ENCODE measurements around the gene AFF2.
"Not testable (repeated sequence)": the region's sequence is repeated elsewhere in the genome, so short reads cannot be mapped to it uniquely, and the experiment has no call there.

Gene AFF2

GRCh38 chrX:148649145-148649795 lies 148.9 kb downstream of the AFF2 start:
- DNase-seq, result no peak

DNA sequence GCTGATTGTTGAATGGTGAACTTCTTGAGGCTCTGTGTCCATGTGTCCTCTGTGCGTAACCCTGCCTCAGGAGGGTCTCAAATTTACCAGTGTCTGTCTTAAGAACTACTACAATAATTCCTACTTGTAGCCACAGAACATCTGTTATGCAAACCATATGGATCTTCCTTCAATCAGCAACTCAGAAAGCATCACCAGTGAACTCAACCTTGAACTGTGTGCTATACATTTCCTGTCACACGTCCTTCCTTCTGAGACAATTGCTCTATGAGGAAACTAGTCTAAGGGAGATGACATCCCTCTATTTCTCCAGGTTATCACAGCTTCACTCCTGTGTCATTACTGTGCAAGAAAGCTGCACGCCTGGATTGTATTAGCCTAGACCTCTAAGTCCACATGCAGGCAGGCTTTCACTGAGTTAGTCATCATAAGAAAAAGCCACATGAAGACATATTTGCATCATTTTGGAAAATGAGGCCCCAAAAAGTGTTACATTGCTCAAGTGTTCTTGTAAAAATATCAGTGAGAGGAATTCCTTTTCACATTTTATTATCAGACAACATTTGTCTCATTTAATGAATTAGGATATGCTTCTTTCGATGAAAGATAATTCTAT lies 157.8 kb downstream of the AFF2 start:
- DNase-seq, result no peak

- no peak for DNase-seq
Observed at GRCh38 chrX:148659481-148659880, 159.1 kb downstream of the AFF2 start.

GRCh38 chrX:148661035-148661434 lies 160.6 kb downstream of the AFF2 start:
- no peak for DNase-seq

DNA sequence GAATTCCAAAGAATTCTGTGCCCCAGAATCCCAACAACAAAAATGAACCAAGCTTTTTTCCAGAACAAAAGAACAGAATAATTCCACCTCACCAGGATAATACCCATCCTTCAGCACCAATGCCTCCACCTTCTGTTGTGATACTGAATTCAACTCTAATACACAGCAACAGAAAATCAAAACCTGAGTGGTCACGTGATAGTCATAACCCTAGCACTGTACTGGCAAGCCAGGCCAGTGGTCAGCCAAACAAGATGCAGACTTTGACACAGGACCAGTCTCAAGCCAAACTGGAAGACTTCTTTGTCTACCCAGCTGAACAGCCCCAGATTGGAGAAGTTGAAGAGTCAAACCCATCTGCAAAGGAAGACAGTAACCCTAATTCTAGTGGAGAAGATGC lies 161.6 kb downstream of the AFF2 start:
- no peak for DNase-seq

DNA sequence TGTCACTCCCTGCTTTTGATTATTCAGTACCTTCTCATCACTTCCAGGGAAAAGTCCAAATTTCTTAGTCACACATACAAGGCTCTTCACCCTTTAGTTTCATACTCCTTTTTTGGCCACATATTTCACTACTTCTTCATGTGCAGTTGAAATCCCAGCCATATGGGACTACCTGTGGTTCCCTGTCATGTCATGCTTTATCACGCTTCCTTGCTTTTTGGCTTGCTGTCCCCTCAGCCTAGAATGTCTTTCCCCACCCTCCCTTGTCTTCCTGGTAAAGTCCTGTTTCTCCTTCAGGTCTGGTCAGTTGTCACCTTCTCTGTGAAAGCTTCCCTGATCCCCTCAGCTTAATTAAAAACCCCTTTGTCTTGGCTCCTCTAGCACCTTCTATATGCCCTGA lies 163.8 kb downstream of the AFF2 start:
- DNase-seq, result no peak

DNA sequence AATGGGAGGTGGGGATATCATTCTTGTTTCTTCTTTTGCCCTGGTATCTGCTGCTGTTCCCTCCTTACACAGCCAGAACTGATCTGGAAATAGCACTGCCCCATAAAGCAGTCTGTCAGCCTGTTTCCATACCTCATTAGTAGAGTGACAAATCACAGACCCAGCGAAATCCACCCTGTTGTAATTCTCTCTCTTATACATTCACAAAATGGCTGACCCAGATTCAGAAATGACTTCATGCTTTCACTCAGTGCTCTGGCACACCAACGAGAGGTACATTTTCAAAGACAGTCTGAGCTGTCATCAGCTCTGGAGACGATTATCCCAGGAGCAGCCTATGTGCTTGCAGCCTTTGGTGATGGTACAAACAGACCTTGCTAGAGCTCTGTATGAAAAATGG lies 164.6 kb downstream of the AFF2 start:
- no peak for DNase-seq

GRCh38 chrX:148669175-148669574 lies 168.8 kb downstream of the AFF2 start:
- not testable (repeated sequence) for DNase-seq

- DNase-seq, result no peak
Observed at GRCh38 chrX:148670277-148670676, 169.9 kb downstream of the AFF2 start.

- DNase-seq, result no peak
Observed at GRCh38 chrX:148672517-148672916, 172.1 kb downstream of the AFF2 start.

- DNase-seq, result no peak
Observed at GRCh38 chrX:148681605-148682004, 181.2 kb downstream of the AFF2 start.

DNA sequence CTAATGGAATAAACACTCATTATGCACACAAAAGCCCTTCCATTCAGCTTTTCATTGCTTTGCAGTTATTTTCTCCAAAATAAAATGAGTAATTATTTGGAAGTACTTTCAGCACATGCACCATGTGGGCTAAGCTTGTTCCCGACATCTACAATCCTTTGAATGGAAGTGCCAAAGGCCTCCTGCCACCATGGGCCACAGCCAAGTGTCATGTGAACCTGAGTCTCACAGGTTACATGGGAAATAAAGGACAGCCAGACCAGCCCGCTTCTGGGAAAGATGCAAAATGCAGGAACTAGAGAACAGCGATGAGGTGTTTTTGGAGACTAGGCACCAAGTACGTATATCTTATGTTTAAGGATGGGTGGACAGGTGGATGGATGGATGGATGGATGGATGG lies 181.8 kb downstream of the AFF2 start:
- no peak for DNase-seq

DNA sequence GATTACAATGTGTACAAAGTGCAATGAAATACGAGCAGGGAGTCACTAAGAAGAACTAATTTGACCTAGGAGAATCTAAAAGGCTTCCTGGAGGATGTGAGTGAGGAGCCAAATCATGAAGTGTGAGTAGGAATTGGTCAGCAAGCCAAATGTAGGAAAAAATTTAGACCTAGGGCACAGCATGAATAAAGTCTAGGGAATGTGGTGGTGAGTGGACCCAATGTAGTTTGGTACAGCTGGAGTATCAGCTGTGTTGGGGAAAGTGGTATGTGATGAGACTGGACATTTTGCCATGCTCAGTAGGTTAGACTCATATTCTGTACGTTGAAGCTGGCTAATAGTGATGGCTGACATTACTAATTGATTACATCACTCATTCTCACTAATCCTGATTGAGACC lies 191.0 kb downstream of the AFF2 start:
- DNase-seq, result no peak

GRCh38 chrX:148695255-148695654 lies 194.8 kb downstream of the AFF2 start:
- DNase-seq, result no peak

DNA sequence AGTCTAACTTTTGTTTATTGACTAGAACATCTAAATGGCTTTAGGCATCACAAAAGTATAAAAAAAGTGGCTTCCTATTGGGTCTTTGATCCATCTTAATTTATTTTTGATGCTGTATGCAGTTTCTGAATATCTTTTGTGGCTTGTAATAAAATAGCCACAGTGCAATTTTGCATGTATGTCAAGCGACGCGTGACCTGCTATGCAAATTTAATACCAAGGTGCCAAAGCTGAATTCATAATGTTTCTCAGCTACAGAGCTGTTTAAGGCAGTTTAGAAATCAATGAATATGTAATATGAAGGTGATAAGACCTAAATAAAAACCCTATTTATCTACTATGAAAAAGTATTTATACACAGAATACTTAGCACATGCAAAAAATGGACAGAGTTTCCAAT lies 197.8 kb downstream of the AFF2 start:
- DNase-seq, result no peak

GRCh38 chrX:148700021-148700420 lies 199.6 kb downstream of the AFF2 start:
- no peak for DNase-seq

DNA sequence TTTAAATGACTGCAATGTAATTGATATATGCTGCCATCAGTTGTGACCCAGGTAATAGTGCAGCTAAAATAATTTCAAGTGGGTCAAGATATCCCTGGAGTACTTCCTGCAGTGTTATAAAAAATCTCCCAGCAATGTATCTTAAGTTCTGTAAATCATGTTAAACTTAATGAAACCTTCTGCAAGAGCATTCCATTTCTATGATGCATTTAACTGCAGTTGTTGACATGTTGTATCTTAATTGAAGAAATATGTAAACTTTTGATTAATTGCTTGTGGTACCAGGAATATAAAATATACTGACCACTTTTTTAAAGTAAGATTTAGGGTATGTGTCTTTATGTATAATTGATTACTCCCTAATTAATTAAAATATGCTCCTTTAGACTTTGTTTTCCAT lies 213.6 kb downstream of the AFF2 start:
- DNase-seq, result no peak

DNA sequence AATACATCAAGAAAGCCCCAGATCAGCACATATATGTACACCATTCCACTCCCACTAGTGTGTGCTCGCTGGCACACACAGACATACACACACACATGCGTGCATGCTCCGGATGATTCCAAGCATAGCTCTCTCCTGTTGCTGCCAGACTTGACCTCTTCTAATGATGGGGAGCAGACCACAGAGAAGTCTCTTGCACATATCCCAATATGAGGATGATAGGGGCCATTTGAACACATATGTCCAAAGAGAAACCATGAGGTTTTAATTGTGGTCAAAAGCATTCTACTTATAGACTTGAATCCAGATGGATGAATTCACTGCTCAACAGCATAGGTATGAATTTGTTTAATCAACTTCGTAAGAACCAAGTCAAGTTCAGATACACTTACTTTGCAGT lies 214.9 kb downstream of the AFF2 start:
- no peak for DNase-seq

- no peak for DNase-seq
Observed at GRCh38 chrX:148722966-148723365, 222.5 kb downstream of the AFF2 start.

DNA sequence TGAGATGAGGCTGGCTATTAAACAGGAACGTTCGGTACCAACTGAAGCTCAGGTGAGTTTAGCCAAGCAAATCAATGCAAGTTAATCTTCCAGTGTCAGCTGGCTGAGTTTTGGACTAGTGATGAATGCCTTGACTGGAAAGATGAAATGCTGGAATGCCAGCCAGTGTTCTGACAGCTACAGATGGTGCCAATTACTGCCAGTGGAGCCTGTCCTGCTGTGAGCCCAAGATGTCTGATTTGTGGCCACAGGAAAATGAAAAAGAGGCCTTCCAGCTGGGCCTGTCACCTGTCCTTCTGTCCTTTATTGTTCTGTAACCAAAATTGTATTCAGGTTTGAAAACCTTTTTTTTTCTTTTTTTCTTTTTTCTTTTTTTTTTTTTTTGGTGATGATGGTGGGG lies 223.1 kb downstream of the AFF2 start:
- no peak for DNase-seq

DNA sequence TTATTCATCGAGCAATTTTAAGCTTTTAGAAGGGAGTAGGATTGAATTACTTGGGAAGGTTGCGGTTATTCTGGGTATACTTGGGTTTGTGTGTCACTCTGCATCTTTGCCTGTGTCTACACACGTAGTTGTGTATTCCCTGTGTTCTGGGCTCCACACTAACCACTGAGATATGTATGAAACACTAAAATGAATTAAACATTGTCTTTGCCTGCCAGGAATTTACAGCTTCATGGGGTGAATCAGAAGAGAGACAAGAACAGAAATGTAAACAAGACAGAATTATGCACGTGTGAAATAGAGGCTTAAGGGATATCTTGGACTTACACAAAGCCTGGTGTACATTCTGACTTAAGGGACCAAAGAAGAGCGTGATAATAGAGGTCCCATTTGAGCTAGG lies 228.5 kb downstream of the AFF2 start:
- no peak for DNase-seq

DNA sequence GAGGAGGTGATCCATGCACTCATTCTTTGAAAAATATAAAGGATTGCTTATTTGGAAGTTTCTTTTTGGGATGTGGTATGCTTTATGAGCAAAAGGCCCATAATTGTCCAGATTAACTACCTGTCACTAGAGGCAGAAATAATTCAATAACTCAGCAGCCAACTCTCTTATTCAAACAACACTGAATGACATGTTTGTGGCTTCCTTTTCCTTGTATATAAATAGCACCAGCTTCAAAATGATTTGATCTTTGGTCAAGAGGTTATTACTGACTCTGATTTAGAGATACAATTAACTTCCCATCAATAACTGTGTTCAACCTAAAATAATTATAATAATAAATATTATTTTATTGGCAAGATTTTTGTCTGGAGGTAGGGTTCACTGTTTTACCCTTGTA lies 232.3 kb downstream of the AFF2 start:
- no peak for DNase-seq

DNA sequence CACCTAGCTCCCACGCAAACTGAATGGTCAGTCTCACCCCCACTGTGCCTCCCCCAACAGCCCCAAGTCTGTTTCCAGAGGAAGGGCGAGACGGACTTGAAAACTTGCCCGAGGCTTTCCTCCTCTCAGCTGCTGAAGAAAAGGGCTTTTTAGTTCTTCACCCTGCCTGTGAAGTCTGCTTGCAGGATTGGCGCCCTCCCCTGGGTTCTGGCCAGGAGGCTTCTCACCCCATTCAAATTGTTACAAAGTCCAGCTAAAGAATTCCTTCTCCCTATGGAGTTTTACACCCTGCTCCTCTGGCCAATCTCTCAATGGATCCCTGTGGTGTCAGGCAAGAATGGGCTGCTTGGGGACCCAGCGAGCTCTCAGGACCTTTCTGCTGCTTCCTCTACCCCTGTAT lies 241.0 kb downstream of the AFF2 start:
- DNase-seq, result no peak

DNA sequence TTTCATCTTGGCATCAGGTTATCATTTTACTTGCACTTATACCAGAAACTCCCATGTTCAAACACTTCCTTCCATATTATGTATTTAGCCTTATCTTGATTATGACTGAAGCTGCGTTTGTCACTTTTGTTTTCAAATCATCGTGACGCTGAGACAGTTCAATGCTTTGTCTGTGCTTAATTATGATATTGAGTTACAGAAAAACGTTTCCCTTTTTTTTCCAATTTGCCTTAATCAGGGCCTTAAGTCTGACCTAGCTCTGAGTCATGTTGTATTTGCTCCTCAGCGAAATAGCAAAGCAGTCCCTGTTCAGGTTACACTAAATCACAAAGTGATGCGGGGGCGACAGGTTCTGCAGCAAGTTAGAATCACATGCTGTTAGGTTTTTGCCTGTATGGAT lies 254.7 kb downstream of the AFF2 start:
- DNase-seq, result no peak

DNA sequence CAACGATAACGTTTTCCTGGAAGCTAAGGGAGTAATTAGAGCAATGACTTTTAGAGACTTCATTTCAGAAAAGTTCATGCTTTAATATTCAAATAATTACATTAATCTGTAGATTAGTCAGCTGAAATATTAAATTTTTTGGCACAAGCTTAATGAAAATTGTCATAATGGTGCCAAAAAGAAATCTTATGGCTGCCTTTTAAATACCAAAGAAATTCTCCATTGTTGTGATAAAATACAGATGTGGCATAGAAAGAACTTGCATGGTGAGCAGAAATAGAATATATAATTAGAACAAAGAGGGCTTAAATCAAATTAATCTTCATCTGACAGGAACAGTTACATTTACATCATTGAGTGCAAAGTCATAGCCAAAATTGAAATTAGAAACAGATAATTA lies 263.5 kb downstream of the AFF2 start:
- no peak for DNase-seq

Data from left hindlimb (tissue), 1 donor.